Vagina (tissue), 2 donors: ENCODE data around the gene SEPTIN5. TPM values are rescaled to one million over a fixed set of nuclear protein-coding genes. Genes with fewer than 3 reads are reported as not detected.

Experiments
- DNase-seq, 2 donors: peaks; one replicate each; pipeline ENCODE4 v3.0.0-alpha.2; 2017; ENCODE audit errors: extremely low spot score in 2 of 2
- H3K27ac ChIP-seq: fragments of 200-600 bp; sonication (generic); one replicate; pipeline ENCODE4 v1.5.1; 2019
- H3K27me3 ChIP-seq: fragments of 200-600 bp; sonication (generic); one replicate; pipeline ENCODE4 v1.5.1; 2019
- H3K36me3 ChIP-seq, 2 donors: fragments of 200-600 bp; sonication (generic); one replicate each; pipeline ENCODE4 v1.5.1; 2017 to 2019
- H3K4me1 ChIP-seq: fragments of 200-600 bp; sonication (generic); one replicate; pipeline ENCODE4 v1.5.1; 2019
- H3K4me3 ChIP-seq, 2 donors: fragments of 200-600 bp; sonication (generic); 1 replicate in 1 of 2; 2 replicates in 1 of 2; pipeline ENCODE4 v1.5.1; 2016 to 2019
- H3K9me3 ChIP-seq: fragments of 200-600 bp; sonication (generic); one replicate; pipeline ENCODE4 v1.5.1; 2019
- CTCF ChIP-seq, 3 experiments: fragments of 450-650 bp in 2 of 3; fragments of 200-600 bp in 1 of 3; sonication (generic) in 1 of 3; IDR thresholded peaks; one replicate each; pipeline ENCODE4 v1.5.1; 2017 to 2019; ENCODE audit warnings: antibody characterized with exemption in 3 of 3, mild to moderate bottlenecking in 2 of 3, moderate library complexity in 2 of 3
- POLR2A ChIP-seq, 2 donors: fragments of 450-650 bp; IDR thresholded peaks; one replicate each; pipeline ENCODE4 v1.6.1; 2017; ENCODE audit warnings: antibody characterized with exemption in 2 of 2, mild to moderate bottlenecking in 2 of 2, moderate library complexity in 2 of 2
- POLR2AphosphoS5 ChIP-seq, 2 donors: sonication (generic); formaldehyde crosslinking; IDR thresholded peaks; one replicate each; pipeline ENCODE4 v1.9.0; 2017; ENCODE audit warnings: antibody characterized with exemption in 2 of 2, mild to moderate bottlenecking in 2 of 2, low read depth in 1 of 2; ENCODE audit not compliant: insufficient read depth in 1 of 2
- intact Hi-C: fragments of 100-400 bp; cut with DNase I; formaldehyde crosslinking; loops from one replicate; pipeline ENCODE4 v1.15.1; 2023
- total RNA-seq: library from RNA; depleted of rRNA; stranded (reverse); fragments of >200 nt; gene quantifications from one replicate; pipeline ENCODE4 v1.2.3, GENCODE V29; 2016

The SEPTIN5 gene
- total RNA-seq, 1 donor from 2014 or later: 67.3 TPM

- no peaks in the 10 kb centered on the region for H3K36me3 ChIP-seq
- no peaks in the 10 kb centered on the region for H3K27me3 ChIP-seq
- no peak for TF ChIP-seq CTCF (IDR thresholded peaks at IDR 0.05)
- no peak for TF ChIP-seq POLR2A (IDR thresholded peaks at IDR 0.05)
- TF ChIP-seq POLR2AphosphoS5 (IDR thresholded peaks at IDR 0.05; ENCODE audit: insufficient read depth in 1 of 2, low read depth in 1 of 2): no peak
- no peak for DNase-seq
- no peak overlapping the region for H3K4me3 ChIP-seq
- intact Hi-C loops: no loop called here
- peaks cover 62% of the 10 kb centered on the region for H3K4me1 ChIP-seq
- H3K27ac ChIP-seq: peak overlapping the region; percentile 75
- H3K9me3 ChIP-seq: no peaks in the 10 kb centered on the region
These were observed 1.1 kb upstream of the SEPTIN5 start for GRCh38 chr22:19713245-19713644.

- Histone ChIP-seq H3K4me3 (peak overlapping the region; percentile 78 to 87), H3K27me3 (no peaks in the 10 kb centered on the region), H3K4me1 (peaks cover 61% of the 10 kb centered on the region), H3K9me3 (no peaks in the 10 kb centered on the region), H3K27ac (peak overlapping the region; percentile 75), H3K36me3 (no peaks in the 10 kb centered on the region)
- intact Hi-C loops: no loop called here
- no peak for TF ChIP-seq CTCF (IDR thresholded peaks at IDR 0.05)
- TF ChIP-seq POLR2A (IDR thresholded peaks at IDR 0.05): no peak
- TF ChIP-seq POLR2AphosphoS5 (IDR thresholded peaks at IDR 0.05; ENCODE audit: insufficient read depth in 1 of 2, low read depth in 1 of 2): no peak
- DNase-seq: no peak
These were observed 522 bp upstream of the SEPTIN5 start for GRCh38 chr22:19713650-19714311.

- no peak for TF ChIP-seq POLR2A (IDR thresholded peaks at IDR 0.05)
- TF ChIP-seq POLR2AphosphoS5 (IDR thresholded peaks at IDR 0.05; ENCODE audit: insufficient read depth in 1 of 2, low read depth in 1 of 2): no peak
- no peak for TF ChIP-seq CTCF (IDR thresholded peaks at IDR 0.05)
These were observed 1.1 kb downstream of the SEPTIN5 start for GRCh38 chr22:19715188-19715930.

GRCh38 chr22:19716041-19716828 is 1.9 kb downstream of the SEPTIN5 start:
- no peak for TF ChIP-seq CTCF (IDR thresholded peaks at IDR 0.05)
- TF ChIP-seq POLR2A (IDR thresholded peaks at IDR 0.05): no peak
- no peak for TF ChIP-seq POLR2AphosphoS5 (IDR thresholded peaks at IDR 0.05; ENCODE audit: insufficient read depth in 1 of 2, low read depth in 1 of 2)
- DNase-seq: no peak
- intact Hi-C loops: loop anchor here (5.0 kb wide), 1 partner anchor 34 kb away; no protein-coding TSS in a partner anchor
- H3K4me3 ChIP-seq: no peak overlapping the region
- H3K27ac ChIP-seq: peak overlapping the region; percentile 85
- peaks cover 58% of the 10 kb centered on the region for H3K4me1 ChIP-seq
- H3K36me3 ChIP-seq: peaks cover 0 to 14% of the 10 kb centered on the region in 2 donors
- H3K27me3 ChIP-seq: no peaks in the 10 kb centered on the region
- no peaks in the 10 kb centered on the region for H3K9me3 ChIP-seq

More at GRCh38 chr22:19715188-19715930, 1.1 kb downstream of the SEPTIN5 start:
- H3K9me3 ChIP-seq: no peaks in the 10 kb centered on the region
- no peaks in the 10 kb centered on the region for H3K27me3 ChIP-seq
- peak overlapping the region; percentile 78 to 87 for H3K4me3 ChIP-seq
- intact Hi-C loops: loop anchor here (5.0 kb wide), 1 partner anchor 33 kb away; no protein-coding TSS in a partner anchor
- H3K4me1 ChIP-seq: peaks cover 59% of the 10 kb centered on the region
- DNase-seq: no peak
- peaks cover 0 to 5% of the 10 kb centered on the region in 2 donors for H3K36me3 ChIP-seq
- peak overlapping the region; percentile 85 for H3K27ac ChIP-seq
